Posterior cingulate gyrus (tissue), 11 donors: ENCODE data around the gene TGFBR3.
A peak's percentile ranks its signal among the peaks of the same experiment; 100 is the strongest.

Source experiments
- DNase-seq, 10 donors: peaks; one replicate each; pipeline versions ENCODE4 v3.0.0 to v3.0.0-alpha.2; 2020 to 2021; ENCODE audit warnings: mixed read lengths in 3 of 10
- intact Hi-C: fragments of 100-400 bp; cut with DNase I; formaldehyde crosslinking; loops from one replicate; pipeline ENCODE4 v1.15.1; 2023

The TGFBR3 gene

GRCh38 chr1:91742848-91743292 is 143.1 kb downstream of the TGFBR3 start:
- intact Hi-C loops, result no loop called here
- DNase-seq, result peak in 1 of 10 donors; percentile 57

- intact Hi-C loops, result no loop called here
- DNase-seq, result no peak
These were observed 144.0 kb downstream of the TGFBR3 start for GRCh38 chr1:91741906-91742305.

- no peak for DNase-seq
- intact Hi-C loops, result no loop called here
These were observed 144.7 kb downstream of the TGFBR3 start for GRCh38 chr1:91741301-91741700.

GRCh38 chr1:91737650-91738049 is 148.3 kb downstream of the TGFBR3 start:
- intact Hi-C loops, result no loop called here
- no peak for DNase-seq

- DNase-seq, result no peak
- intact Hi-C loops, result no loop called here
These were observed 149.0 kb downstream of the TGFBR3 start for GRCh38 chr1:91736715-91737615.

- intact Hi-C loops, result no loop called here
- no peak for DNase-seq
These were observed 149.7 kb downstream of the TGFBR3 start for GRCh38 chr1:91736146-91736714.

GRCh38 chr1:91735266-91735845 is 150.6 kb downstream of the TGFBR3 start:
- intact Hi-C loops, result no loop called here
- DNase-seq, result no peak

GRCh38 chr1:91734761-91735160 is 151.2 kb downstream of the TGFBR3 start:
- intact Hi-C loops, result no loop called here

GRCh38 chr1:91733108-91733710 is 152.7 kb downstream of the TGFBR3 start:
- intact Hi-C loops, result no loop called here
- no peak for DNase-seq

More at GRCh38 chr1:91734761-91735160, 151.2 kb downstream of the TGFBR3 start:
- DNase-seq, result no peak

GRCh38 chr1:91732291-91733107 is 153.5 kb downstream of the TGFBR3 start:
- DNase-seq, result peak in 1 of 10 donors; percentile 46
- intact Hi-C loops, result no loop called here

- no peak for DNase-seq
- intact Hi-C loops, result no loop called here
These were observed 154.1 kb downstream of the TGFBR3 start for GRCh38 chr1:91731815-91732214.

- intact Hi-C loops, result no loop called here
- DNase-seq, result peak in 1 of 10 donors; percentile 50
These were observed 154.9 kb downstream of the TGFBR3 start for GRCh38 chr1:91730801-91731732.

GRCh38 chr1:91729621-91730358 is 156.2 kb downstream of the TGFBR3 start:
- intact Hi-C loops, result no loop called here
- no peak for DNase-seq

- DNase-seq, result no peak
- intact Hi-C loops, result no loop called here
These were observed 158.2 kb downstream of the TGFBR3 start for GRCh38 chr1:91727763-91728162.

- intact Hi-C loops, result no loop called here
- DNase-seq, result no peak
These were observed 159.8 kb downstream of the TGFBR3 start for GRCh38 chr1:91725989-91726721.

- no peak for DNase-seq
- intact Hi-C loops, result no loop called here
These were observed 160.3 kb downstream of the TGFBR3 start for GRCh38 chr1:91725618-91725988.

- no peak for DNase-seq
- intact Hi-C loops, result no loop called here
These were observed 161.3 kb downstream of the TGFBR3 start for GRCh38 chr1:91724644-91725043.

- DNase-seq, result no peak
- intact Hi-C loops, result no loop called here
These were observed 161.7 kb downstream of the TGFBR3 start for GRCh38 chr1:91724231-91724630.
